Measurements from ENCODE around the gene TLE1. TPM values are rescaled to one million over a fixed set of nuclear protein-coding genes. Genes with fewer than 3 reads are reported as not detected.

TLE1 gene
- total RNA-seq, 1 experiment from 2014 or later, result 97.7 TPM

DNA sequence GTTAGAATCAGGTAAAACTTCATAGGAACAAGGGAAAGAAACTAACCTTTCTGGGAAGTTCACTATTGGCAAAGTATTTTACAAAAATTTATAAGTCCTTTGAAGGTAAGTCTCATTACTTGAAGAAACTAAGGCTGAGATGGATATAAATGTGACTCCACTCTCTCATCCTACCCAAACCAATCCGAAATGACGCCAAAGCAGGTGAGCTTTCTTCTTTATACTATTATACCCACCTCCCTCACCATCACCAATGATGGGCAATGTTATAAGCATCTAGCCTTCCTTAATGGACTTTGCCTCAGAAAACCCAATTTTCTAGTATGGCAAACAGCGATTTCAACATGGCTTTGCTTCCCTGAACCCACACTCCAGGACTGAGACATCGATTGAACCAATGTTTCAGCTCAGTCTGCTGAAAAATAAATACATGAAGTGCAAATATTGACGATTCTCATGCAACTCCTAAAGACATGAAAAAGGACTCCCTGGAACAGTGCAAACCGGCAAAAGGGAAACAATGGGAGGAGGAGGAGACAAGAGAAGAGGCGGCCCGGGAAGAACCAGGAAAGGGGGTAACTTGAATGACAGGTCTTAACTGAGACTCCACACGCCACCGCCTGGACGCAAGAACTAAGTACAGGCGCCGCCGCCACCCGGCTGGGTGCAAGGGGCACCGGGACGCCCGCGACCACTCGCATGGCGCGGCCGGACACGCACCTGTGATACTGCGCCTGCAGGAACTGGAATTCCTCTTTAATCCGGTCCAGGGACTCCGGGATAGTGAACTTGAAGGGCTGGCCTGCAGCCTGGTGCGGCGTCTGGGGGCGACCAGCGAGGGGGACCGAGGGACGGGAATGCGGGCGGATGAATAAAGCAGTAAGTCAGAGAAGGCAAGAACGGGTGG, 2.5 kb downstream of the TLE1 start:
- Mint-ChIP-seq H3K27me3 (ENCODE audit: low read depth) (peaks cover 8% of the 10 kb centered on the region), H3K4me3 (no peak overlapping the region), H3K36me3 (peaks cover 2% of the 10 kb centered on the region), H3K4me1 (peaks cover 18% of the 10 kb centered on the region), H3K9me3 (no peaks in the 10 kb centered on the region), H3K27ac (peak overlapping the region; percentile 94)
- ChIA-PET POLR2A (no interaction called here), CTCF (no interaction called here)
- ATAC-seq (peak; percentile 25), DNase-seq (ENCODE audit: low spot score) (peak; percentile 84)
- no peak for TF ChIP-seq CBFB (CRISPR knock-in tag; IDR thresholded peaks at IDR 0.05; ENCODE audit: low read depth)
- TF ChIP-seq GABPB1 (CRISPR knock-in tag; IDR thresholded peaks at IDR 0.05), result peak; percentile 91
- TF ChIP-seq, protein P1, sequence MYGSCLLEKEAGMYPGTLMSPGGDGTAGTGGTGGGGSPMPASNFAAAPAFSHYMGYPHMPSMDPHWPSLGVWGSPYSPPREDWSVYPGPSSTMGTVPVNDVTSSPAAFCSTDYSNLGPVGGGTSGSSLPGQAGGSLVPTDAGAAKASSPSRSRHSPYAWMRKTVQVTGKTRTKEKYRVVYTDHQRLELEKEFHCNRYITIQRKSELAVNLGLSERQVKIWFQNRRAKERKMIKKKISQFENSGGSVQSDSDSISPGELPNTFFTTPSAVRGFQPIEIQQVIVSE (CRISPR knock-in tag; IDR thresholded peaks at IDR 0.05; ENCODE audit: borderline replicate concordance), result no peak
- TF ChIP-seq, protein P2, sequence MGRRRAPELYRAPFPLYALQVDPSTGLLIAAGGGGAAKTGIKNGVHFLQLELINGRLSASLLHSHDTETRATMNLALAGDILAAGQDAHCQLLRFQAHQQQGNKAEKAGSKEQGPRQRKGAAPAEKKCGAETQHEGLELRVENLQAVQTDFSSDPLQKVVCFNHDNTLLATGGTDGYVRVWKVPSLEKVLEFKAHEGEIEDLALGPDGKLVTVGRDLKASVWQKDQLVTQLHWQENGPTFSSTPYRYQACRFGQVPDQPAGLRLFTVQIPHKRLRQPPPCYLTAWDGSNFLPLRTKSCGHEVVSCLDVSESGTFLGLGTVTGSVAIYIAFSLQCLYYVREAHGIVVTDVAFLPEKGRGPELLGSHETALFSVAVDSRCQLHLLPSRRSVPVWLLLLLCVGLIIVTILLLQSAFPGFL (CRISPR knock-in tag; IDR thresholded peaks at IDR 0.05; ENCODE audit: borderline replicate concordance), result 0 out of 2 replicates have a peak, but pooled peaks have one; percentile 24
- TF ChIP-seq ZNF138 (CRISPR knock-in tag; conservative IDR thresholded peaks at IDR 0.05), result no peak
- TF ChIP-seq, protein P3, sequence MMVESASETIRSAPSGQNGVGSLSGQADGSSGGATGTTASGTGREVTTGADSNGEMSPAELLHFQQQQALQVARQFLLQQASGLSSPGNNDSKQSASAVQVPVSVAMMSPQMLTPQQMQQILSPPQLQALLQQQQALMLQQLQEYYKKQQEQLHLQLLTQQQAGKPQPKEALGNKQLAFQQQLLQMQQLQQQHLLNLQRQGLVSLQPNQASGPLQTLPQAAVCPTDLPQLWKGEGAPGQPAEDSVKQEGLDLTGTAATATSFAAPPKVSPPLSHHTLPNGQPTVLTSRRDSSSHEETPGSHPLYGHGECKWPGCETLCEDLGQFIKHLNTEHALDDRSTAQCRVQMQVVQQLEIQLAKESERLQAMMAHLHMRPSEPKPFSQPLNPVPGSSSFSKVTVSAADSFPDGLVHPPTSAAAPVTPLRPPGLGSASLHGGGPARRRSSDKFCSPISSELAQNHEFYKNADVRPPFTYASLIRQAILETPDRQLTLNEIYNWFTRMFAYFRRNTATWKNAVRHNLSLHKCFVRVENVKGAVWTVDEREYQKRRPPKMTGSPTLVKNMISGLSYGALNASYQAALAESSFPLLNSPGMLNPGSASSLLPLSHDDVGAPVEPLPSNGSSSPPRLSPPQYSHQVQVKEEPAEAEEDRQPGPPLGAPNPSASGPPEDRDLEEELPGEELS (CRISPR knock-in tag; IDR thresholded peaks at IDR 0.05), result no peak

DNA sequence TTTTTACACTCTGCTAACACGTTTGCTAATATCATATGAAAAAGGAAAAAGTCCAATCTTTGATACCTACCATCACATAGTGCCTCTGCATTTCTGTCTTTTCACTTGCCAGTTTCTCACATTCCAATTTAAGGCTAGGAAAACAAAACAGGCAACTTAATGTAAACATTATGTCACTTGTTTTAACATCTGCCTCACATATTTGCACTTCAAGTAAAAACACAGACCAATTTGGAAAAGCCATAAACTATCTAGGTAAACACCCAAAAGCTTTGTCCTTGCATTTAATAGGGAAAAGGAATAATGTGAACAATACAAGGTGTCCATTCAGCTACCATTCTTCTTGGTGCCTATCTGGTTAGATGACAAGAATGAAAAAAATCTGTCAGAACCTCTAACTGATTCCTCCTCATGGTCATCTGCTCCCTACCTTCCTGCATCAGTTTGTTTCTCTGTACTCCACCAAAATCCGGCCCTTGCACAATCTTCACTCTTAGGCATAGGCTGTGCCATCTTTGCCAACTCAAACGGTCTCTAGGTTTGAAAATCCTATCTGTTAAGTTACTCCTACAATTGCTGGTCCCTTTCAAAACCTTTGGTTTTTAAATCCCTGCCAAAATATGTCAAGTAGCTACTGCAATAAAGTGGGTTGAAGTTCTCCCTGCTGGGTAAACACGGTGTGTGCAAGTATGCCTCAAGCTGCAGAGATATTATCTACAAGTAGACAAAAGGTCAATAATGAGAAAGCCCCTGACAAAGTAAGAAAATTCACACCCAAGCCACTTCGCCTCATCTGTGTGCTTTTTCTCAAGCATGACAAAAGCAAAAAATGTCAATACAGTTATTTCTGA, 3.4 kb downstream of the TLE1 start:
- POLR2A ChIA-PET, result no interaction called here
- no peaks in the 10 kb centered on the region for H3K9me3 Mint-ChIP-seq
- no peak for TF ChIP-seq SMAD4 (CRISPR knock-in tag; IDR thresholded peaks at IDR 0.05)
- 0 out of 2 replicates have a peak, but pooled peaks have one; percentile 20 for TF ChIP-seq CREM (CRISPR knock-in tag; IDR thresholded peaks at IDR 0.05)
- TF ChIP-seq, protein P4, sequence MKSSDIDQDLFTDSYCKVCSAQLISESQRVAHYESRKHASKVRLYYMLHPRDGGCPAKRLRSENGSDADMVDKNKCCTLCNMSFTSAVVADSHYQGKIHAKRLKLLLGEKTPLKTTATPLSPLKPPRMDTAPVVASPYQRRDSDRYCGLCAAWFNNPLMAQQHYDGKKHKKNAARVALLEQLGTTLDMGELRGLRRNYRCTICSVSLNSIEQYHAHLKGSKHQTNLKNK (CRISPR knock-in tag; IDR thresholded peaks at IDR 0.05), result no peak
- H3K36me3 Mint-ChIP-seq, result peaks cover 3% of the 10 kb centered on the region
- H3K4me1 Mint-ChIP-seq, result peaks cover 12% of the 10 kb centered on the region
- ATAC-seq, result no peak
- H3K4me3 Mint-ChIP-seq, result no peak overlapping the region
- H3K27ac Mint-ChIP-seq, result no peak overlapping the region
- CTCF ChIA-PET, result no interaction called here
- peaks cover 3% of the 10 kb centered on the region for H3K27me3 Mint-ChIP-seq (ENCODE audit: low read depth)
- no peak for DNase-seq (ENCODE audit: low spot score)

DNA sequence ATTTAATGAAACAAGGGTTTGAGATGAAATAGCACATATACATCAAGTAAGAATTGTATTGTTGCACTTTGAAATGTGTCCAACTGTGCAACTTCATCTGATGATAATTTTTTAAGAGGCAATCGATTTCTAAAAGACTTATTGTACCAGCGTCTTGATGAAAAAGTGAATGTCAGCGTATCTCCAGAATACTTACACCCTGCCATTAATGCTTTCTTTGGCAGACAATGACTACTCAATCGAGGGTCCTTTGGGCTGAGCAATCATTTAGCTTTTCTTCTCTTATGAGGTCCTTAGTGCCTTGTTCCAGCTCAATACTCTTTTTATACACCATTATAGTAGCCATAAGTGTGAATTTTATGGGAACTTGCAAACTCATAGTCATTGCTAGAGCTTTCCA, 4.7 kb downstream of the TLE1 start:
- Mint-ChIP-seq H3K9me3 (no peaks in the 10 kb centered on the region), H3K4me1 (peaks cover 18% of the 10 kb centered on the region; the same call in 1 of the 2 replicates), H3K27me3 (ENCODE audit: low read depth) (no peaks in the 10 kb centered on the region), H3K27ac (no peak overlapping the region), H3K4me3 (no peak overlapping the region), H3K36me3 (peaks cover 14% of the 10 kb centered on the region)
- no peak for DNase-seq (ENCODE audit: low spot score)
- POLR2A ChIA-PET, result interaction anchor here (1.0 kb wide), 1 partner anchor 36 kb away, joined by 3 read pairs; no protein-coding TSS in a partner anchor
- no peak for ATAC-seq
- CTCF ChIA-PET, result interaction anchor here (0.6 kb wide), 1 partner anchor 1267 kb away, joined by 3 read pairs; no protein-coding TSS in a partner anchor
- no peak for TF ChIP-seq RELA (CRISPR knock-in tag; IDR thresholded peaks at IDR 0.05; ENCODE audit: borderline replicate concordance)
- no peak for TF ChIP-seq SOX15 (CRISPR knock-in tag; IDR thresholded peaks at IDR 0.05)
- TF ChIP-seq, protein P5, sequence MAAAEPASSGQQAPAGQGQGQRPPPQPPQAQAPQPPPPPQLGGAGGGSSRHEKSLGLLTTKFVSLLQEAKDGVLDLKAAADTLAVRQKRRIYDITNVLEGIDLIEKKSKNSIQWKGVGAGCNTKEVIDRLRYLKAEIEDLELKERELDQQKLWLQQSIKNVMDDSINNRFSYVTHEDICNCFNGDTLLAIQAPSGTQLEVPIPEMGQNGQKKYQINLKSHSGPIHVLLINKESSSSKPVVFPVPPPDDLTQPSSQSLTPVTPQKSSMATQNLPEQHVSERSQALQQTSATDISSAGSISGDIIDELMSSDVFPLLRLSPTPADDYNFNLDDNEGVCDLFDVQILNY (CRISPR knock-in tag; IDR thresholded peaks at IDR 0.05), result no peak
- no peak for TF ChIP-seq NFYB (CRISPR knock-in tag; conservative IDR thresholded peaks at IDR 0.05; ENCODE audit: low read depth)
- TF ChIP-seq, protein P1 (CRISPR knock-in tag; IDR thresholded peaks at IDR 0.05; ENCODE audit: borderline replicate concordance), result no peak
- TF ChIP-seq CBFB (CRISPR knock-in tag; IDR thresholded peaks at IDR 0.05; ENCODE audit: low read depth), result no peak
- TF ChIP-seq ZNF219 (CRISPR knock-in tag; IDR thresholded peaks at IDR 0.05; ENCODE audit: borderline replicate concordance), result no peak
- TF ChIP-seq, protein P6, sequence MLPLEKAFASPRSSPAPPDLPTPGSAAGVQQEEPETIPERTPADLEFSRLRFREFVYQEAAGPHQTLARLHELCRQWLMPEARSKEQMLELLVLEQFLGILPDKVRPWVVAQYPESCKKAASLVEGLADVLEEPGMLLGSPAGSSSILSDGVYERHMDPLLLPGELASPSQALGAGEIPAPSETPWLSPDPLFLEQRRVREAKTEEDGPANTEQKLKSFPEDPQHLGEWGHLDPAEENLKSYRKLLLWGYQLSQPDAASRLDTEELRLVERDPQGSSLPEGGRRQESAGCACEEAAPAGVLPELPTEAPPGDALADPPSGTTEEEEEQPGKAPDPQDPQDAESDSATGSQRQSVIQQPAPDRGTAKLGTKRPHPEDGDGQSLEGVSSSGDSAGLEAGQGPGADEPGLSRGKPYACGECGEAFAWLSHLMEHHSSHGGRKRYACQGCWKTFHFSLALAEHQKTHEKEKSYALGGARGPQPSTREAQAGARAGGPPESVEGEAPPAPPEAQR (CRISPR knock-in tag; IDR thresholded peaks at IDR 0.05), result no peak
